ENCODE measurements around the gene TUBB1.
A peak's percentile ranks its signal among the peaks of the same experiment; 100 is the strongest.
"Not testable (repeated sequence)": the region's sequence is repeated elsewhere in the genome, so short reads cannot be mapped to it uniquely, and the experiment has no call there.

Gene TUBB1

DNA sequence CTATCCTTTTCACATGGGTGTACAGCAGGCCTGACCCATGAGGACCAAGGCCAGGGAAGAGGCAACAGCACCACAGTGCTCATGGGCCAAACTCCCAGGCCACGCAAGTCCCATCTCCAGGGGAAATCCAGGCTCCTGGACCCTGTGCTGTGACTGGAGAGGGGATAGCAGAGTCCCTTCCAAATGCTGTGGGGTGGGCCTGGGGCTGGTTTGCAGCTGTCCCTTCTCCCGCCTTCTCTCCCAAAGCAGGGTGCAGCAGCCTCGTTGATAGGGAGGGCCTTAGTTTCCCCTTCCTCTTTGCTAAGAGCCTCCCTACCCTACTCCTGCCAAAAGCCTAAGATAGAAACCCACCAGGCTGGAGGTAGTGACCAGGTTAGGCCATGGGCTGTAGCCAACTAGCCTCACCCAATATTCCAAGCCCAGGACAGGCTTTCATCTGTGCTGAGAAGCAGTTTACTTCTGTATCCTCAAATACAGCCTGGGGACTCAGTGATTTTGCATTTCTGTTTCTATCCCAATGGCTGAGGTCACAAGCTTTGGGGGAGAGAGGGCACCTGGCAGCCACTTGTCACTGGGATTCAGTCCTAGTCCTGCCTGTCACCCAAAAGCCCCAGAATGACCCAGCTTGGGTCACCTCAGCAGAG, 13.6 kb upstream of the TUBB1 start:
- DNase-seq (ENCODE audit: low read depth, low spot score): no peak

- no peak for DNase-seq (ENCODE audit: low read depth, low spot score)
These were observed 12.9 kb upstream of the TUBB1 start for GRCh38 chr20:59006167-59006863.

DNA sequence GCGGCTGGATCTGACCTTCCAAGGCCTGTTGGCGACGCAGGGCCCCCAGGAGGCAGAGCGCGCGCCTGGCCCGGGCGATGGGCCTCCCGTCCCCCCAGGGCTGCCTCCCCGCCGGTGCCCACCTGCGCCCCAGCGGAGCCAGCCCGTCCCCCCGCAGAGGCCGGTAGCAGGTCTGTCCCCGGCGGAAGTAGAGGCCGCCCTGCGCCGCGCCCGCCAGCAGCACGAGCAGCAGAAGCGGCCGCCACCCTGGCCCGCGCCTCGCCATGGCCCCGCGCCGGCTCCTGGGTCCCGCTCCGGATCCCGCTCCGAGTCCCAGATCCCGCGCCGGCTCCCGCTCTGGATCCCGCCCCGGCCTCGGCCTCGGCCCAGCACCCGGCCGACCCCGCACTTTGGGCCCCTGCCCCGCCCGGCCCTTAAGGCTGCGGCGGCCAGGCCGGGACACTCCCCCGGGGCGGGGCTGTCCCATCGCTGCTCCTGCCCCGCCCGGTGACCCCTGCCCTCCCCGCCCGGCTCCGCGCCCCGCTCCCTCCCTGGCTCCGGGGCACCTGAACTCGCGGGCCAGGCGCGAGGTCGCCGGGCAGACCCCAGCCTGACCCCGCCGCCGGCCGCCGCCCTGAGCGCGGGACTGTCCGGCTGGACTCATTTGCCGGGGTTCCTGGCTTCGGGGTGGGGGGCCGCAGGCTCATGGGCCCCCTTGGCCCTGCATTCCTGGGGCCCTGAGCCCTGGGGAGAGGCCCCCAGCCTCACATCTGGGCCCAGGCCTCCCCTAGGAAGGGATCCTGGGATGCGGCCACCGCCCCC, 12.2 kb upstream of the TUBB1 start, which contains the start of gene CTSZ:
Gene CTSZ, minus strand, starts transcription at position 391 of the 801 bp plus-strand sequence. Its CDS starts 126 bp downstream, at position 265.
- no peak for DNase-seq (ENCODE audit: low read depth, low spot score)

DNA sequence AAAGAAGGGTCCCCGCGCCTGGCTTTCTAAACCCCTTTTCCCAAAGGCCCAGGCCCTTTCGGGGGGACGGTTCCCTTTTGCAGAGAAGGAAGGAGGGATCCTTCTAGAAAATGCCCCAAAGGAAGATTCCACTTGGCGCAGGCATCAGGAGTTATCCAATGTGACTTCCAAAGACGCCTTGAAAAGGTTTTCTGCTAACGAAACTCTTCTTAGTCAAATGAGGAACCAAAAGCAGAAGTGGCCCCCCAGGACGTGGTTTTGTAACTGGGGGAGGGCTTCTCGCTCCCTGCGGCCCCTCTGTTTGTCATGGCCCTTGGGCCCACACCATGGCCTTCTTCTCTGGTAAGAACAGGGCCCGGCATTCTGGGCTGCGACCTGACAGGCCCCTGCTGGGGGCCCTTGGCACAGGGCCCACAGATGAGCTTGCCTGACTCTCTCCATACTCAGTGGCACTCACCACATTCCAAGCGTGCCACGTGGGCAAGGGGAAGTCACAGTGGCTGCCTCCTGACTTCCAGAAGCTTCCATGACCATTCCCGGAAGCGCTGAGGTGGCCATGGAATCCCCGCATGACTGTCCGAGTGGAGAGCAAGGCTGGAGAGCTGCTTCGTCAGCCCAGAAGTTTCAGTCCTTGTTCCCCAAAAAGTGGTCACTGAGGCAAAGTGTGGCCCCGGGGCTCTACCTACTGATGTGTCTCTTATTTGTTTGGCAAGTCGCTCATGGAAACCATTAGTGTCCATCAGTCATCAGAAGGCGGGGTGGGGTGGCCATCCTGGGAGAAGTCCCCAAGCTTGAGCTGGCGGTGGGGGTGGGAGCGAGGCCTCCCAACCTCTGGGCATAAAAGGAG, 11.3 kb upstream of the TUBB1 start:
- DNase-seq (ENCODE audit: low read depth, low spot score): no peak

GRCh38 chr20:59008715-59009336, 10.4 kb upstream of the TUBB1 start:
- DNase-seq (ENCODE audit: low read depth, low spot score): no peak

GRCh38 chr20:59010321-59010994, 8.8 kb upstream of the TUBB1 start:
- no peak for DNase-seq (ENCODE audit: low read depth, low spot score)

DNA sequence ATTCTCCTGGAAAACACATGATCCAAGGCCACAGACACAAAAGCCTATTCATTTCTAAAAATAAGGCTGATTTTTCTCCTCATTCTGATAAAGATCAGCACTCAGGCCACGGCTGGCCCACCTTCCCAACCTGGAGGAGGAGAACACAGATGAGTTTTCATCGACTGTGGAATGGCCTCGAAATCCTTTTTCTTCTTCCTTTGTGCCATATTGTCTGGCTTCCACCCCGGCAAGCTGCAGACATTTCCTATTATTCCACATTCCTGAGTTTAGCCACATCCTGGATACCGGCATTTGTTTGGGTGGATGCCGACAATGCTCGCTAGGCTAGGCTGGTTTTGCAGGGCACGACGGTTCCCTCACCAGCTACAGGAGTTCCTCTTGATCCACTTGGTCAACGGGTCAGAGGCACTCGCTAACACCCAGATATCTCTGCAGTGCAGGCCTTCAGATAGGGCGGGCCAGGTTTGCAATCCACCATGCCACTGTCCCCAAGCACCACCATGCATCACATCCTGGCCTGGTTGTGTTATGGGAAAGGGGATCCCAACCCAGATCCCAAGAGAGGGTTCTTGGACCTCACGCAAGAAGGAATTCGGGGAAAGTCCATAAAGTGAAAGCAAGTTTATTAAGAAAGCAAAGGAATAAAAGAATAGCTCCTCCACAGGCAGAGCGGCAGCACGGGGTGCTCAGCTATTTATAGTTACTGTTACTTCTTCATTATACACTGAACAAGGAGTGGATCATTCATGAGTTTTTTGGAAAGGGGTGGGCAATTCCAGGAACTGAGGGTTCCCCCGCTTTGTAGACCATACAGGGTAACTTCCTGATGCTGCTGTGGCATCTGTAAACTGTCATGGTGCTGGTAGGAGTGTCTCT, 8.0 kb upstream of the TUBB1 start:
- DNase-seq (ENCODE audit: low read depth, low spot score): peak; percentile 21

- DNase-seq (ENCODE audit: low read depth, low spot score): not testable (repeated sequence)
These were observed 7.4 kb upstream of the TUBB1 start for GRCh38 chr20:59011874-59012157.

- DNase-seq (ENCODE audit: low read depth, low spot score): no peak
These were observed 5.9 kb upstream of the TUBB1 start for GRCh38 chr20:59013031-59013951.

DNA sequence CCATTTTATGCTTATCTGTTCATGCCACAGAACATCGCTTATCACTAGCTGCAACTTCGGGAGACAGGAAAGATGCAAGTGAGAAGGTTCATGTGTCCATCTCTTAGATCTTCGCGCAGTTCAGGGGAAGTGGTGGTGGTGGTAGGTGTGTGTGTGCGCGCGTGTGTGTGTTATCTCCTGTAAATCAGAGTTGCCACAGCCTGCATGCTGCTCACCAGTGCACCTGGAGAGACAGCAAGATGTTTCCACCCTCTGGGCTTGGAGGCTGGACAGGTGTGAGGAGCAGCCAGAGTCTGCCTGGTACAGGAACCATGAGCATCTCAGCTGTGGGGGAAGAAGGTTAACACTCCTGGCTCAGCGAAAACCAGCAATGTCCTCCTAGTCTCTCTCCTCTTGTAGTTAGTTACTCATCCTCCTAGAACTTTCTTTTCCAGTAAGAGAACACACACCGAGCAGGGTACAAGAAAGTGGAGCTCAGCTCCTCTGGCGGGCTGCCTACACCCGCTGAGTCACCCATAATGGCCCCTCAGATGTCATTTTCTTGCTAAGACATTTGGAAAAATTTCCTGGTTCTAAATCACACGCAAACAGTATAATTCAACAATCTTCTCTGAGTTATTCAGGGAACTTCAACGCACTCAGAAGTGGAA, 5.1 kb upstream of the TUBB1 start:
- no peak for DNase-seq (ENCODE audit: low read depth, low spot score)

GRCh38 chr20:59014680-59015389, 4.4 kb upstream of the TUBB1 start:
- no peak for DNase-seq (ENCODE audit: low read depth, low spot score)

DNA sequence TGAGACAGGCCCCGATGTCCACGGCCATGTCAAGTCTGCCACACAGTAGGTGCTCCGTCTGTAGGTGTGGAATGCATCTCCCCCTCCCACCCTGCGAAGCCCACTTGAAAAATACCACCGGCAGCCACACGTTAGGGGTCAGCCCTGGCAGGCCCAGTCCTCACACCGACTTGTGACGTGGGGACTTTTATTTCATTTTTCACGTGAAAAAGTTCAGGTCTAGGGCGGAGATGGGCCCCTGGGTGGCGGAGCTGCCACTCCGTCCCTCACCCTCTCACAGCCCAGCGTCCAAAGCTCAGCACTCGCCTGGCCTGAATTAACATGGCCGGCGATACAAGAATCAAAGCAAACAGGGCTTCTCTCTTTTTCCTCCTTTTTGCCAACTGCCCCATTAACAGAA, 3.8 kb upstream of the TUBB1 start:
- no peak for DNase-seq (ENCODE audit: low read depth, low spot score)

- DNase-seq (ENCODE audit: low read depth, low spot score): no peak
These were observed 3.2 kb upstream of the TUBB1 start for GRCh38 chr20:59015812-59016711.

DNA sequence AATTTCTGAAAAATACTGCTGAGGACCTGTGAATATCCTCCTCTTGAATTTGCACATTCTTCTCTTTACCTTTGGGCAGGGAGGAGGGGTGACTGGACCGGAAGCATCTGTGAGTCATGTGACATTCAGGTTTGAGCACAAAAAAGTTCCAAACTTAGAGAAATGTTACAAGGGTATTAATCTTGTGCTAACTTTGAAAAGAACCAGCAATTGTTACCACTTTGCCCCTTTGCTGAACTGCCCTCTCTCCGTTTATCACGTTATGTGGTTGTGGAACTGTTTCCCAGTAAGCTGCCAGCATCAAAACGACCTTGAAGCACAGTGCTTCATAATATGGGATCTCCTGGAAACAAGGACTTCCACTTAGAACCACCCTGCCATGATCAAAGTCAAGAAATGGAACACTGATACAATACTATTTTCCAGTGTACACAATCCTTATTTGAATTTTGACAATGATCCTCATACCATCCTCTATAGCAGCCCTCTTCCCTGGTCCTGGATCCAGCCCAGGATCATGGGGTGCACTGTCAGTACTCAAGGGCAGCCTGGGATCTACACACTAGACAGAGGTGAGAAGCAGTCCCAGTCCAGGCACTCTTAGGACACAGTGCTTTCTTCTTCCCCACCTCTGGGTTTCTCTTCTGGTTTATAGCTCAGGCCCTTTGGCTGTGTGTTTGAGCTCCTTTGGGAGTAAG, 2.3 kb upstream of the TUBB1 start:
- DNase-seq (ENCODE audit: low read depth, low spot score): no peak

DNA sequence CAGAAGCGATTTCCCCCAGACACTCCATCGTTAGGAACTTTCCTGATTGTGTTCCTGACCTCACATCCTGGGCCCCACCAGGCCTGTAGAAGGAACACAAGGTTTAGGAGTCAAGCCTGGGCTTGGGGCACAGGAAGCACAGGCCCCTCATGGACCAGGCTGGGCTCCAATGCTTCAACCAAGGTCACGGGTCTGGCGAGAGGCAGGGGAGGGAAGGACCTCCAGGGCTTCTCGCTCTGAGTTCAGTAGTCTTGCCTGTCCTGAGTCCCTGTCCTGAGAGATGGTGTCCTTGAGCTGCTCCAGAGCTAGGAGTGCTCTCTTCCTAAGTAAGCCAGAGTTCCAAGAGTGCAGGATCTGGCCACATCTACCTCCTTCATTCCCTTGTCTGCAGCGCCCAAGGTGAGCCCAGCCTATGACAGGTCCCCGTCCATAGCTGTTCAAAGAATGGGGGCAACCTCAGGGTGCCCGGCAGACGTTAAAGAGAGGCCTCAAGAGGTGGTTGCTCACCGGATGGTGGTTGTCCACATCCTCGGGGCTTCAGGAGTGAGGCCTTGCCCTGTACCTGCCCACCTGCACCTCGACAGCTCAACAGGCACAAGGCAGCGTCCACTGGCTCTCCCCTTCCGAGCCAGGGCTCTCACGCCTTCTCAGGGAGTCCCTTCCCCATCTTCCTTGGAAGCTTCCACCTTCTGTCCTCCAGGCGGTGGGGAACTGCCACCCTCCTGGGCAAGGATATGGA, 1.6 kb upstream of the TUBB1 start:
- DNase-seq (ENCODE audit: low read depth, low spot score): no peak

Data from smooth muscle cell of the brain vasculature (primary cell).